H9 (cell line): ENCODE results near the gene HVCN1. TPM values are rescaled to one million over a fixed set of nuclear protein-coding genes. Genes with fewer than 3 reads are reported as not detected.
A peak's percentile ranks its signal among the peaks of the same experiment; 100 is the strongest.

Experiments used
- DNase-seq: peaks from one replicate; pipeline ENCODE4 v3.0.0-alpha.2; 2017
- H2AFZ ChIP-seq: one replicate; pipeline ENCODE4 v1.6.1; 2013; ENCODE audit warnings: mild to moderate bottlenecking, low read length, control low read depth, moderate library complexity
- H2AK5ac ChIP-seq: 2 replicates; pipeline ENCODE4 v1.6.1; 2013; ENCODE audit warnings: low read length, control low read depth, mixed read lengths; ENCODE audit not compliant: insufficient read length
- H2BK120ac ChIP-seq: one replicate; pipeline ENCODE4 v1.6.1; 2013; ENCODE audit warnings: low read depth, mild to moderate bottlenecking, low read length, control low read depth, inconsistent platforms; ENCODE audit not compliant: poor library complexity, severe bottlenecking
- H2BK12ac ChIP-seq: 2 replicates; pipeline ENCODE4 v1.6.1; 2013; ENCODE audit warnings: low read length, control low read depth, mixed read lengths, low read depth; ENCODE audit not compliant: insufficient read length
- H2BK15ac ChIP-seq: 2 replicates; pipeline ENCODE4 v1.6.1; 2013; ENCODE audit warnings: low read depth, low read length, control low read depth
- H2BK20ac ChIP-seq: one replicate; pipeline ENCODE4 v1.6.1; 2013; ENCODE audit warnings: low read depth, mild to moderate bottlenecking, low read length, control low read depth, inconsistent platforms; ENCODE audit not compliant: poor library complexity, severe bottlenecking
- H2BK5ac ChIP-seq: 2 replicates; pipeline ENCODE4 v1.6.1; 2013; ENCODE audit warnings: low read length, control low read depth, mixed read lengths; ENCODE audit not compliant: insufficient read length
- H3K14ac ChIP-seq: 2 replicates; pipeline ENCODE4 v1.6.1; 2013; ENCODE audit warnings: low read length, control low read depth; ENCODE audit not compliant: insufficient read depth
- H3K18ac ChIP-seq: 2 replicates; pipeline ENCODE4 v1.6.1; 2013; ENCODE audit warnings: low read depth, mild to moderate bottlenecking, mixed read lengths, low read length, control low read depth; ENCODE audit not compliant: insufficient read length
- H3K23ac ChIP-seq: 2 replicates; pipeline ENCODE4 v1.6.1; 2013; ENCODE audit warnings: low read length, control low read depth, mixed read lengths, low read depth; ENCODE audit not compliant: insufficient read length
- H3K23me2 ChIP-seq: 2 replicates; pipeline ENCODE4 v1.6.1; 2013; ENCODE audit warnings: low read depth, mild to moderate bottlenecking, mixed read lengths, low read length, control low read depth; ENCODE audit not compliant: insufficient read length, poor library complexity, severe bottlenecking
- H3K27ac ChIP-seq: 2 replicates; pipeline ENCODE4 v1.5.1; 2013; ENCODE audit warnings: low read length, control low read depth, mixed read lengths, low read depth; ENCODE audit not compliant: insufficient read length
- H3K27me3 ChIP-seq: 2 replicates; pipeline ENCODE4 v1.6.1; 2013; ENCODE audit warnings: low read length, control low read depth, inconsistent platforms; ENCODE audit not compliant: insufficient read depth
- H3K4ac ChIP-seq: 2 replicates; pipeline ENCODE4 v1.6.1; 2013; ENCODE audit warnings: low read depth, mild to moderate bottlenecking, control low read depth, inconsistent platforms, low read length, moderate library complexity
- H3K4me1 ChIP-seq: 2 replicates; pipeline ENCODE4 v1.6.1; 2013; ENCODE audit warnings: low read length, control low read depth, inconsistent platforms; ENCODE audit not compliant: insufficient read depth
- H3K4me2 ChIP-seq: 2 replicates; pipeline ENCODE4 v1.6.1; 2013; ENCODE audit warnings: low read length, control low read depth, mixed read lengths; ENCODE audit not compliant: insufficient read length, insufficient read depth
- H3K56ac ChIP-seq: 2 replicates; pipeline ENCODE4 v1.6.1; 2013; ENCODE audit warnings: low read depth, mild to moderate bottlenecking, mixed read lengths, low read length, control low read depth; ENCODE audit not compliant: insufficient read length
- H3K79me1 ChIP-seq: 2 replicates; pipeline ENCODE4 v1.6.1; 2013; ENCODE audit warnings: low read depth, mild to moderate bottlenecking, moderate library complexity, low read length, control low read depth, inconsistent platforms; ENCODE audit not compliant: insufficient read depth, poor library complexity, severe bottlenecking
- H3K79me2 ChIP-seq: 2 replicates; pipeline ENCODE4 v1.6.1; 2013; ENCODE audit warnings: low read length, control low read depth, inconsistent platforms; ENCODE audit not compliant: insufficient read depth
- H3K9ac ChIP-seq: 2 replicates; pipeline ENCODE4 v1.6.1; 2013; ENCODE audit warnings: low read length, control low read depth, mixed read lengths; ENCODE audit not compliant: insufficient read length; ENCODE audit errors: extremely low read depth
- H3K9me3 ChIP-seq: one replicate; pipeline ENCODE4 v1.6.1; 2013; ENCODE audit warnings: low read depth, low read length, inconsistent platforms; ENCODE audit not compliant: control insufficient read depth
- H3T11ph ChIP-seq: one replicate; pipeline ENCODE4 v1.6.1; 2013; ENCODE audit warnings: mild to moderate bottlenecking, low read length, control low read depth, inconsistent platforms
- H4K20me1 ChIP-seq: one replicate; pipeline ENCODE4 v1.6.1; 2013; ENCODE audit not compliant: control insufficient read depth, insufficient read length, insufficient read depth
- H4K5ac ChIP-seq: 2 replicates; pipeline ENCODE4 v1.6.1; 2013; ENCODE audit warnings: low read depth, mild to moderate bottlenecking, mixed read lengths, low read length, control low read depth; ENCODE audit not compliant: insufficient read length
- H4K8ac ChIP-seq: replicated peaks from 2 replicates; pipeline ENCODE4 v1.6.1; 2013; ENCODE audit warnings: low read length, control low read depth, mixed read lengths, low read depth; ENCODE audit not compliant: insufficient read length
- H4K91ac ChIP-seq: 2 replicates; pipeline ENCODE4 v1.6.1; 2013; ENCODE audit warnings: low read depth, mild to moderate bottlenecking, moderate library complexity, mixed read lengths, low read length, control low read depth; ENCODE audit not compliant: insufficient read length
- H3K27ac Mint-ChIP-seq, 3 experiments: 2 replicates in 2 of 3; 3 replicates in 1 of 3; pipeline ENCODE4 v1.8.0; 2020 to 2021; ENCODE audit warnings: mixed read lengths in 3 of 3, mild to moderate bottlenecking in 1 of 3, moderate library complexity in 1 of 3
- H3K27me3 Mint-ChIP-seq: 2 replicates; pipeline ENCODE4 v1.8.0; 2021; ENCODE audit warnings: low read depth, mild to moderate bottlenecking, moderate library complexity, mixed read lengths
- H3K36me3 Mint-ChIP-seq, 3 experiments: 2 replicates in 2 of 3; 3 replicates in 1 of 3; pipeline ENCODE4 v1.8.0; 2020 to 2021; ENCODE audit warnings: low read depth in 3 of 3, mixed read lengths in 3 of 3; ENCODE audit not compliant: insufficient read depth in 1 of 3
- H3K4me1 Mint-ChIP-seq, 2 experiments: 2 replicates each; pipeline ENCODE4 v1.8.0; 2020; ENCODE audit warnings: mixed read lengths in 2 of 2
- H3K4me3 Mint-ChIP-seq, 2 experiments: 2 replicates in 1 of 2; 3 replicates in 1 of 2; pipeline ENCODE4 v1.8.0; 2020 to 2021; ENCODE audit warnings: mild to moderate bottlenecking in 2 of 2, mixed read lengths in 2 of 2, moderate library complexity in 1 of 2
- H3K9me3 Mint-ChIP-seq, 2 experiments: 2 replicates in 1 of 2; 3 replicates in 1 of 2; pipeline ENCODE4 v1.8.0; 2020; ENCODE audit warnings: mild to moderate bottlenecking in 2 of 2, mixed read lengths in 2 of 2, moderate library complexity in 1 of 2
- whole genome bisulfite sequencing: extraction: QIAGEN DNeasy Blood & Tissue Kit; methylation state at CpG from one replicate; pipeline ENCODE4 v1.1.7; 2013; ENCODE audit warnings: missing lambda C conversion rate, low lambda C conversion rate, mixed read lengths; ENCODE audit not compliant: insufficient read length; ENCODE audit errors: extremely low coverage; 5-methylcytosine and 5-hydroxymethylcytosine counted together
- total RNA-seq: library from RNA; stranded (reverse); gene quantifications from 2 replicates; pipeline ENCODE4 v1.2.1, GENCODE V29; 2021
- TF ChIP-seq, protein P1 (sequence below): fragments of 200-600 bp; sonication (generic); conservative IDR thresholded peaks from 3 replicates; pipeline ENCODE4 v1.8.0; 2021; ENCODE audit warnings: antibody characterized with exemption, mild to moderate bottlenecking

The HVCN1 gene
- total RNA-seq, 1 experiment from 2014 or later = 5.2 TPM

DNA sequence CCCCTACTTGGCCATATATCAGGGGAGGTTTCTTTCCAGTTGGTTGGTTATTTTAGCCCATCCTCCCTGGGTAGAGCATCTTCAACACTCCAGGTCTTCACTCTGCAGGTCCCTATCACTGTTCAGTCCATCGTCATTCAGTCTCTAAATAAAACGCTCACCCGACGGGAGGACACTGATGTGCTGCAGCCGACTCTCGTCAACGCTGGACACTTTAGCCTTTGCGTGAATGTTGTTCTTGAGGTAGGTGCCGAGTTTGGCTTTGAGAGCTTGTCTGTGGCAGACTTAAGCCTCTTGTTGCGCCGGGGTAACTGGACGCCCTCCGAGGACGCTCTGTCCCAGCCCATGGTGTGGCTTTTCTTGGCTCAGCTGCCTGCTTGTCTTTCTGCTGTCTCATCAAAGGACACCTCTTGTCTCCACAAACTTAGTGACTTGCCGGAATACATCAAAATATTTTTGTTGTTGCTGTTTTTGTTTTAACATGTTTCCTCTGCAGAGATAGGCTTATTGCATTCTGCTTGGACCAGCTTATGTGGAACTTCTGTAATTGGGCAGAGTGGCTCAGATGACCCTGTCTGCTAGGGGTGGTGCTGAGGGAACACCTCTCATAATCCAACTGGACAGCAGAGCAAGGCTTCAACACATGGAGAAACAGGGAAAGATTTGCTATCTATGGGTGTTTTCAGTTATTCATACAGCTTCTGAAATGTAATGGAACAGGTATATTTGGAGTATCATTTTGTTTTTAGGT lies 48.5 kb downstream of the HVCN1 start:
- H3K18ac ChIP-seq = no peak overlapping the region
- H4K91ac ChIP-seq = no peak overlapping the region
- H3K27ac ChIP-seq = no peak overlapping the region
- H2BK20ac ChIP-seq = no peak overlapping the region
- H4K5ac ChIP-seq = no peak overlapping the region
- no peak overlapping the region for H2BK5ac ChIP-seq
- no peaks in the 10 kb centered on the region for H3K79me2 ChIP-seq
- H2AK5ac ChIP-seq = no peak overlapping the region
- no peaks in the 10 kb centered on the region for H3K9me3 Mint-ChIP-seq
- H3K4me3 Mint-ChIP-seq = no peak overlapping the region
- no peak overlapping the region for H3K23ac ChIP-seq
- TF ChIP-seq, protein P1, sequence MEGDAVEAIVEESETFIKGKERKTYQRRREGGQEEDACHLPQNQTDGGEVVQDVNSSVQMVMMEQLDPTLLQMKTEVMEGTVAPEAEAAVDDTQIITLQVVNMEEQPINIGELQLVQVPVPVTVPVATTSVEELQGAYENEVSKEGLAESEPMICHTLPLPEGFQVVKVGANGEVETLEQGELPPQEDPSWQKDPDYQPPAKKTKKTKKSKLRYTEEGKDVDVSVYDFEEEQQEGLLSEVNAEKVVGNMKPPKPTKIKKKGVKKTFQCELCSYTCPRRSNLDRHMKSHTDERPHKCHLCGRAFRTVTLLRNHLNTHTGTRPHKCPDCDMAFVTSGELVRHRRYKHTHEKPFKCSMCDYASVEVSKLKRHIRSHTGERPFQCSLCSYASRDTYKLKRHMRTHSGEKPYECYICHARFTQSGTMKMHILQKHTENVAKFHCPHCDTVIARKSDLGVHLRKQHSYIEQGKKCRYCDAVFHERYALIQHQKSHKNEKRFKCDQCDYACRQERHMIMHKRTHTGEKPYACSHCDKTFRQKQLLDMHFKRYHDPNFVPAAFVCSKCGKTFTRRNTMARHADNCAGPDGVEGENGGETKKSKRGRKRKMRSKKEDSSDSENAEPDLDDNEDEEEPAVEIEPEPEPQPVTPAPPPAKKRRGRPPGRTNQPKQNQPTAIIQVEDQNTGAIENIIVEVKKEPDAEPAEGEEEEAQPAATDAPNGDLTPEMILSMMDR = no peak
- no peaks in the 10 kb centered on the region for H4K20me1 ChIP-seq
- no peaks in the 10 kb centered on the region; a peak in 1 of 7 replicates for H3K36me3 Mint-ChIP-seq
- H3K79me1 ChIP-seq = no peaks in the 10 kb centered on the region
- H2BK12ac ChIP-seq = no peak overlapping the region
- no peak overlapping the region for H3K56ac ChIP-seq
- no peak overlapping the region for H2BK15ac ChIP-seq
- no peak overlapping the region for H3K4ac ChIP-seq
- DNase-seq = peak; percentile 20
- H3K9me3 ChIP-seq = no peaks in the 10 kb centered on the region
- H3K9ac ChIP-seq = no peak overlapping the region
- no peaks in the 10 kb centered on the region for H3K23me2 ChIP-seq
- no CpG with 5 or more reads among the region's 15 CpGs for WGBS
- no peak overlapping the region for H3K27ac Mint-ChIP-seq
- no peaks in the 10 kb centered on the region; the same call in 1 of the 2 replicates for H3K27me3 Mint-ChIP-seq
- H4K8ac ChIP-seq = no peak overlapping the region
- H3T11ph ChIP-seq = no peak overlapping the region
- no peak overlapping the region for H2AFZ ChIP-seq
- no peak overlapping the region for H3K4me2 ChIP-seq
- no peak overlapping the region for H2BK120ac ChIP-seq
- no peak overlapping the region for H3K14ac ChIP-seq
- H3K4me1 Mint-ChIP-seq = peaks cover 11 to 18% of the 10 kb centered on the region in 2 experiments
- 0 out of 2 replicates have a peak, but pooled peaks cover 2% of the 10 kb centered on the region for H3K4me1 ChIP-seq
- no peaks in the 10 kb centered on the region for H3K27me3 ChIP-seq
